Lung (tissue), 12 donors: ENCODE measurements around the gene CARMIL1. TPM values are rescaled to one million over a fixed set of nuclear protein-coding genes. Genes with fewer than 3 reads are reported as not detected.

Experiments
- ATAC-seq: fragments of 200-7000 bp; cut with Tn5 transposase; one replicate; pipeline ENCODE4 v1.9.1; 2020; ENCODE audit warnings: moderate number of reproducible peaks; ENCODE audit not compliant: insufficient read depth, low FRiP score
- DNase-seq, 3 donors: peaks; one replicate each; pipeline ENCODE4 v3.0.0-alpha.2; 2013 to 2017
- H3K27ac ChIP-seq, 2 donors: one replicate each; pipeline ENCODE4 v1.5.1; 2013; ENCODE audit warnings: mild to moderate bottlenecking in 2 of 2, moderate library complexity in 2 of 2, control low read depth in 1 of 2, inconsistent platforms in 1 of 2, low read depth in 1 of 2, low read length in 1 of 2
- H3K27me3 ChIP-seq, 3 donors: one replicate each; pipeline ENCODE4 v1.5.1; 2013; ENCODE audit warnings: low read length in 2 of 3; ENCODE audit not compliant: control insufficient read depth in 3 of 3, insufficient read depth in 3 of 3
- H3K36me3 ChIP-seq, 4 donors: one replicate each; pipeline ENCODE4 v1.5.1; 2013; ENCODE audit warnings: low read length in 4 of 4, mild to moderate bottlenecking in 1 of 4, moderate library complexity in 1 of 4; ENCODE audit not compliant: control insufficient read depth in 4 of 4, insufficient read depth in 4 of 4
- H3K4me1 ChIP-seq, 5 donors: one replicate each; pipeline ENCODE4 v1.5.1; 2013; ENCODE audit warnings: low read length in 5 of 5, mild to moderate bottlenecking in 2 of 5, moderate library complexity in 1 of 5; ENCODE audit not compliant: control insufficient read depth in 5 of 5, insufficient read depth in 5 of 5
- H3K4me3 ChIP-seq: one replicate; pipeline ENCODE4 v1.5.1; 2013; ENCODE audit warnings: mild to moderate bottlenecking, control low read depth, moderate library complexity
- H3K9ac ChIP-seq, 2 donors: one replicate each; pipeline ENCODE4 v1.5.1; 2013; ENCODE audit warnings: low read length in 2 of 2, control low read depth in 1 of 2; ENCODE audit not compliant: insufficient read depth in 1 of 2
- H3K9me3 ChIP-seq, 4 donors: one replicate each; pipeline ENCODE4 v1.5.1; 2013; ENCODE audit warnings: low read length in 3 of 4, mild to moderate bottlenecking in 1 of 4, moderate library complexity in 1 of 4; ENCODE audit not compliant: control insufficient read depth in 4 of 4, insufficient read depth in 3 of 4
- CTCF ChIP-seq: IDR thresholded peaks from 2 replicates; pipeline ENCODE4 v1.5.1; 2012; ENCODE audit warnings: mild to moderate bottlenecking; ENCODE audit errors: control extremely low read depth, extremely low read depth
- WGBS, 2 donors: extraction: QIAGEN DNeasy Blood & Tissue Kit; methylation state at CpG; one replicate each; pipeline ENCODE4 v1.1.7; 2013; 5-methylcytosine and 5-hydroxymethylcytosine counted together
- polyA plus RNA-seq, 2 donors: library from polyadenylated mRNA; stranded (reverse); fragments of 200-250 nt; gene quantifications; one replicate each; pipeline ENCODE4 v1.2.1, GENCODE V29; 2013
- total RNA-seq, 2 donors: library from RNA; depleted of rRNA in 1 of 2; stranded (reverse); fragments of >200 nt in 1 of 2; gene quantifications; one replicate each; pipeline ENCODE4 v1.2.1, GENCODE V29; 2014 to 2021
- donor health status: control.
- donor health status: control.
- donor health status: Bipolar disorder and iron deficiency.
- donor health status: healthy.
- donor health status: DM: yes; HTN: yes; CAD: no.

CARMIL1 gene
- total and polyA plus RNA-seq, 4 donors, result 8.0 to 38.3 (median 34.9) TPM

GRCh38 chr6:25541228-25541627, 262.1 kb downstream of the CARMIL1 start:
- Histone ChIP-seq H3K27ac (no peak overlapping the region), H3K4me1 (no peaks in the 10 kb centered on the region), H3K36me3 (peaks cover 0 to 18% (median 4%) of the 10 kb centered on the region in 4 donors), H3K27me3 (no peaks in the 10 kb centered on the region), H3K9me3 (no peaks in the 10 kb centered on the region), H3K9ac (no peak overlapping the region), H3K4me3 (no peak overlapping the region)
- ATAC-seq (no peak), DNase-seq (no peak)
- no peak for TF ChIP-seq CTCF
- 96 to 97% methylated on average over 1 of the region's 1 CpG for WGBS, 2 donors

DNA sequence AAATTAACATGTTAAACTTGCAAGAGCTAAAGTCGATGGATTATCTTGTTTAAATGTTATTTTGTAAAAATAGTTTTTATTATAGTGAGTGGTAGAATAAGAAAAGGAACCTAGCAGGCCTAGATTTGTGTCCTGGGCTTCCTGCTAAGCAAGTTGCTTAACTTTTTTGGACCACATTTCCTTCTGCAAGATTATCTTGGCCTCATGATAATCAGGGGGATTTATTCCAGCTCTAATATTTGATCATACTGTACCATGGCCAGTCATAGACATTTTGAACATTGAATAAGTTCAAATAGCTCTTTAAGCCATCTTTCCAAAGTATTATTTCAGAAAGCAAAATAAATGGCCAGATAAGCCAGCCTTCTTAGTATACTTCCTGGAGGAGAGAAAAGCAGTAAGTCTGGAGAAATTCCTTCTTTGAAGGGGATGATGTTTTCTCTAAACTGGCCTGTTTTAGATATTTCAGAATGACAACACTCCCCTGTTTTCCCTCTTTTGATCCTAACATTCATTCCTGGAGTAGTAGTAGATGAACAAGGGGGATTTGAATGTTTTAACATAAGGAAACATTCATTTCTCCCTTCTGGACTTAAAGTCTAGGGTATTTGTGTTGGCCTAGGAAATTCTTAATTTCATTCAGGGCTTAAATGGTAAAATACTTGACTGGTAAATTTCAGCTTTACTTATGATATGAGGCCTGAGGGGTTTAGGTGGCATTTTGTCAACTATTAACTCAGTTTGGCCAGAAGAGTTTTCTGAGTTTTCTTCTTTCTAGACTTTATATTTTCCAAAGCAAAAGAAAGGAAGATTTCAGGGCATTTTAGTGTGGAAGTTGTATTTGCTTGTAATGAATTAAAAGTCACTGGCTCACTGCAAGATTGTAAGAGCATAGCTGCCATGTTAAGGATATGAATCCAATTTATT, 264.1 kb downstream of the CARMIL1 start:
- Histone ChIP-seq H3K27ac (no peak overlapping the region), H3K36me3 (peaks cover 0 to 14% (median 3%) of the 10 kb centered on the region in 4 donors), H3K9me3 (no peaks in the 10 kb centered on the region), H3K27me3 (no peaks in the 10 kb centered on the region), H3K4me1 (no peaks in the 10 kb centered on the region), H3K9ac (no peak overlapping the region), H3K4me3 (no peak overlapping the region)
- 46 to 52% methylated on average over 1 of the region's 1 CpG for WGBS, 2 donors
- ATAC-seq, result no peak
- peak in 1 of 3 donors; percentile 13 for DNase-seq
- no peak for TF ChIP-seq CTCF

GRCh38 chr6:25544833-25545232, 265.7 kb downstream of the CARMIL1 start:
- ATAC-seq (no peak), DNase-seq (no peak)
- Histone ChIP-seq H3K9ac (no peak overlapping the region), H3K4me3 (no peak overlapping the region), H3K36me3 (peaks cover 0 to 3% (median 1%) of the 10 kb centered on the region in 4 donors), H3K9me3 (no peaks in the 10 kb centered on the region), H3K27me3 (no peaks in the 10 kb centered on the region), H3K27ac (no peak overlapping the region), H3K4me1 (no peaks in the 10 kb centered on the region)
- TF ChIP-seq CTCF, result no peak
